Lung (tissue), 12 donors: ENCODE measurements around the gene HS1BP3. TPM values are rescaled to one million over a fixed set of nuclear protein-coding genes. Genes with fewer than 3 reads are reported as not detected.

Source experiments
- ATAC-seq: fragments of 200-7000 bp; cut with Tn5 transposase; one replicate; pipeline ENCODE4 v1.9.1; 2020; ENCODE audit warnings: moderate number of reproducible peaks; ENCODE audit not compliant: insufficient read depth, low FRiP score
- DNase-seq, 3 donors: peaks; one replicate each; pipeline ENCODE4 v3.0.0-alpha.2; 2013 to 2017
- H3K27ac ChIP-seq, 2 donors: one replicate each; pipeline ENCODE4 v1.5.1; 2013; ENCODE audit warnings: mild to moderate bottlenecking in 2 of 2, moderate library complexity in 2 of 2, control low read depth in 1 of 2, inconsistent platforms in 1 of 2, low read depth in 1 of 2, low read length in 1 of 2
- H3K27me3 ChIP-seq, 3 donors: one replicate each; pipeline ENCODE4 v1.5.1; 2013; ENCODE audit warnings: low read length in 2 of 3; ENCODE audit not compliant: control insufficient read depth in 3 of 3, insufficient read depth in 3 of 3
- H3K36me3 ChIP-seq, 4 donors: one replicate each; pipeline ENCODE4 v1.5.1; 2013; ENCODE audit warnings: low read length in 4 of 4, mild to moderate bottlenecking in 1 of 4, moderate library complexity in 1 of 4; ENCODE audit not compliant: control insufficient read depth in 4 of 4, insufficient read depth in 4 of 4
- H3K4me1 ChIP-seq, 5 donors: one replicate each; pipeline ENCODE4 v1.5.1; 2013; ENCODE audit warnings: low read length in 5 of 5, mild to moderate bottlenecking in 2 of 5, moderate library complexity in 1 of 5; ENCODE audit not compliant: control insufficient read depth in 5 of 5, insufficient read depth in 5 of 5
- H3K4me3 ChIP-seq: one replicate; pipeline ENCODE4 v1.5.1; 2013; ENCODE audit warnings: mild to moderate bottlenecking, control low read depth, moderate library complexity
- H3K9ac ChIP-seq, 2 donors: one replicate each; pipeline ENCODE4 v1.5.1; 2013; ENCODE audit warnings: low read length in 2 of 2, control low read depth in 1 of 2; ENCODE audit not compliant: insufficient read depth in 1 of 2
- H3K9me3 ChIP-seq, 4 donors: one replicate each; pipeline ENCODE4 v1.5.1; 2013; ENCODE audit warnings: low read length in 3 of 4, mild to moderate bottlenecking in 1 of 4, moderate library complexity in 1 of 4; ENCODE audit not compliant: control insufficient read depth in 4 of 4, insufficient read depth in 3 of 4
- CTCF ChIP-seq: IDR thresholded peaks from 2 replicates; pipeline ENCODE4 v1.5.1; 2012; ENCODE audit warnings: mild to moderate bottlenecking; ENCODE audit errors: control extremely low read depth, extremely low read depth
- WGBS, 2 donors: extraction: QIAGEN DNeasy Blood & Tissue Kit; methylation state at CpG; one replicate each; pipeline ENCODE4 v1.1.7; 2013; 5-methylcytosine and 5-hydroxymethylcytosine counted together
- polyA plus RNA-seq, 2 donors: library from polyadenylated mRNA; stranded (reverse); fragments of 200-250 nt; gene quantifications; one replicate each; pipeline ENCODE4 v1.2.1, GENCODE V29; 2013
- total RNA-seq, 2 donors: library from RNA; depleted of rRNA in 1 of 2; stranded (reverse); fragments of >200 nt in 1 of 2; gene quantifications; one replicate each; pipeline ENCODE4 v1.2.1, GENCODE V29; 2014 to 2021
- donor health status: control.
- donor health status: control.
- donor health status: Bipolar disorder and iron deficiency.
- donor health status: healthy.
- donor health status: DM: yes; HTN: yes; CAD: no.

The HS1BP3 gene
- total and polyA plus RNA-seq, 4 donors: 25.4 to 41.4 (median 33.4) TPM

GRCh38 chr2:20645761-20646160 lies 5.1 kb downstream of the HS1BP3 start:
- 93% methylated on average over 10 of the region's 10 CpGs for WGBS, 2 donors
- no peak overlapping the region for H3K27ac ChIP-seq
- H3K4me3 ChIP-seq: no peak overlapping the region
- TF ChIP-seq CTCF: no peak
- H3K9ac ChIP-seq: no peak overlapping the region
- ATAC-seq (no peak), DNase-seq (no peak)
- H3K4me1 ChIP-seq: peaks cover 3 to 24% (median 7%) of the 10 kb centered on the region in 5 donors
- H3K36me3 ChIP-seq: peaks cover 0 to 39% (median 1%) of the 10 kb centered on the region in 4 donors
- H3K9me3 ChIP-seq: no peaks in the 10 kb centered on the region
- no peaks in the 10 kb centered on the region for H3K27me3 ChIP-seq

GRCh38 chr2:20645301-20645701 lies 5.6 kb downstream of the HS1BP3 start:
- H3K9ac ChIP-seq: no peak overlapping the region
- H3K36me3 ChIP-seq: peaks cover 0 to 44% (median 1%) of the 10 kb centered on the region in 4 donors
- H3K9me3 ChIP-seq: no peaks in the 10 kb centered on the region
- no peak overlapping the region for H3K4me3 ChIP-seq
- no peak overlapping the region for H3K27ac ChIP-seq
- H3K27me3 ChIP-seq: no peaks in the 10 kb centered on the region
- peaks cover 3 to 24% (median 7%) of the 10 kb centered on the region in 5 donors for H3K4me1 ChIP-seq
- no peak for ATAC-seq
- no peak for TF ChIP-seq CTCF
- no peak for DNase-seq
- WGBS, 2 donors: 96 to 99% methylated on average over 14 of the region's 14 CpGs

GRCh38 chr2:20643826-20644225 lies 7.1 kb downstream of the HS1BP3 start:
- WGBS, 2 donors: 44 to 52% methylated on average over 3 of the region's 3 CpGs
- Histone ChIP-seq H3K9me3 (no peaks in the 10 kb centered on the region), H3K4me3 (no peak overlapping the region), H3K9ac (no peak overlapping the region), H3K36me3 (peaks cover 0 to 51% (median 1%) of the 10 kb centered on the region in 4 donors), H3K4me1 (peaks cover 0 to 14% (median 3%) of the 10 kb centered on the region in 5 donors), H3K27me3 (no peaks in the 10 kb centered on the region), H3K27ac (no peak overlapping the region)
- no peak for DNase-seq
- no peak for TF ChIP-seq CTCF
- no peak for ATAC-seq

GRCh38 chr2:20643060-20643459 lies 7.8 kb downstream of the HS1BP3 start:
- H3K4me3 ChIP-seq: no peak overlapping the region
- no peak overlapping the region for H3K27ac ChIP-seq
- H3K36me3 ChIP-seq: peaks cover 0 to 58% (median 1%) of the 10 kb centered on the region in 4 donors
- H3K9me3 ChIP-seq: no peaks in the 10 kb centered on the region
- no peak for TF ChIP-seq CTCF
- peaks cover 0 to 7% (median 3%) of the 10 kb centered on the region in 5 donors for H3K4me1 ChIP-seq
- no peak overlapping the region for H3K9ac ChIP-seq
- H3K27me3 ChIP-seq: no peaks in the 10 kb centered on the region
- ATAC-seq (no peak), DNase-seq (no peak)
- 94 to 97% methylated on average over 7 of the region's 7 CpGs for WGBS, 2 donors
